ENCODE results near the gene SYNDIG1. TPM values are rescaled to one million over a fixed set of nuclear protein-coding genes. Genes with fewer than 3 reads are reported as not detected.

The SYNDIG1 gene
- total and polyA plus RNA-seq, 3 experiments from 2014 or later = not detected

DNA sequence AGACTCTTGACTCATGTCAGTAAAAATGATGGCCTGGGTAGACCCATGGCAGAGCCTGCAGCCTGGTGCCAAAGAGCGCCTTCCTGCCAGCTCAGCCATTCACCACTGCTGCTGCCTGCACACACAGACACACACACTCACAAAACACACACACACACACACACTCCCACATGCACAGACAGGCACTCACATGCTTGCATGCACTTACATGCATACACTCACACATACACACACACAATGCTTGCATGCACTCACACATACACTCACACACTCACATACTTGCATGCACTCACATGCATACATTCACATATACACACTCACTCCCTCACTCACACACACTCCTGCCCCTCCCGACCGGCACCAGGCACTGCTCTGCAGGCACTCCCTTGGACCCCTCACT, 18.0 kb upstream of the SYNDIG1 start:
- CTCF ChIA-PET = no interaction called here

DNA sequence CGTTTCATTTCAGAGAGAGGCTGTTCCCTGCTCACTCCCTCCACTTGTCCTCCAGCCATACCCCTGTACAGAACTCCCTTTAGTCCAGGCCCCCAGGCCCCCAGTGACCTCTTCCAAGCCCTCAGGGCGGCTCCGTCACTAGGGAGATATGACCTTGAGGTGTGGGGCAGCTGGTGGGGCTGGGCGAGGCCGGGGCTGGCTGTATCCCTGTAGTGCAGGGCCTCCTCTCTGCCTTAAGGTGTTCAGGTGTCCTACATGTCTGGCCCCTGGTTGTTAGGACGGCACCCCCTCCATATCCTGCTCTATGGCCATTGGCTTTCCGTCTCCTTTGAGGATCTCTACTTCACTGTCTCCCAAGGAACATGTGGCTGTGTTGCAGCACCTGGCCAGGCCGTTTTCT, 17.4 kb upstream of the SYNDIG1 start:
- H3K9me3 ChIP-seq (ENCODE audit: low read length) = no peaks in the 10 kb centered on the region
- no peaks in the 10 kb centered on the region for H3K4me1 ChIP-seq (ENCODE audit: insufficient read depth, low read length)
- H3K4me3 Mint-ChIP-seq = no peak overlapping the region
- peaks cover 4 to 16% of the 10 kb centered on the region in 2 donors for H3K27me3 Mint-ChIP-seq
- H3K27me3 ChIP-seq (ENCODE audit: insufficient read depth, low read length, poor library complexity, severe bottlenecking) = no peaks in the 10 kb centered on the region
- no peaks in the 10 kb centered on the region for H3K4me1 Mint-ChIP-seq
- no peak overlapping the region for H3K4me3 ChIP-seq (ENCODE audit: low read length)
- no peaks in the 10 kb centered on the region for H3K36me3 Mint-ChIP-seq
- H3K36me3 ChIP-seq (ENCODE audit: insufficient read depth, low read length) = no peaks in the 10 kb centered on the region
- H3K9me3 Mint-ChIP-seq = no peaks in the 10 kb centered on the region
- ChIA-PET POLR2A (no interaction called here), CTCF (no interaction called here)
- DNase-seq = no peak
- no peak overlapping the region for H3K27ac Mint-ChIP-seq
- no peak overlapping the region for H3K27ac ChIP-seq (ENCODE audit: low read depth, low read length)

More for the DNA sequence above, 18.0 kb upstream of the SYNDIG1 start:
- H3K9me3 Mint-ChIP-seq = no peaks in the 10 kb centered on the region
- H3K4me3 Mint-ChIP-seq = no peak overlapping the region
- H3K9me3 ChIP-seq (ENCODE audit: low read length) = no peaks in the 10 kb centered on the region
- POLR2A ChIA-PET = no interaction called here
- no peak overlapping the region for H3K27ac Mint-ChIP-seq
- no peak for DNase-seq
- no peaks in the 10 kb centered on the region for H3K4me1 Mint-ChIP-seq
- peaks cover 3 to 14% of the 10 kb centered on the region in 2 donors for H3K27me3 Mint-ChIP-seq
- H3K27me3 ChIP-seq (ENCODE audit: insufficient read depth, low read length, poor library complexity, severe bottlenecking) = no peaks in the 10 kb centered on the region
- no peaks in the 10 kb centered on the region for H3K36me3 Mint-ChIP-seq
- H3K27ac ChIP-seq (ENCODE audit: low read depth, low read length) = no peak overlapping the region
- H3K4me1 ChIP-seq (ENCODE audit: insufficient read depth, low read length) = no peaks in the 10 kb centered on the region
- no peaks in the 10 kb centered on the region for H3K36me3 ChIP-seq (ENCODE audit: insufficient read depth, low read length)
- H3K4me3 ChIP-seq (ENCODE audit: low read length) = no peak overlapping the region

DNA sequence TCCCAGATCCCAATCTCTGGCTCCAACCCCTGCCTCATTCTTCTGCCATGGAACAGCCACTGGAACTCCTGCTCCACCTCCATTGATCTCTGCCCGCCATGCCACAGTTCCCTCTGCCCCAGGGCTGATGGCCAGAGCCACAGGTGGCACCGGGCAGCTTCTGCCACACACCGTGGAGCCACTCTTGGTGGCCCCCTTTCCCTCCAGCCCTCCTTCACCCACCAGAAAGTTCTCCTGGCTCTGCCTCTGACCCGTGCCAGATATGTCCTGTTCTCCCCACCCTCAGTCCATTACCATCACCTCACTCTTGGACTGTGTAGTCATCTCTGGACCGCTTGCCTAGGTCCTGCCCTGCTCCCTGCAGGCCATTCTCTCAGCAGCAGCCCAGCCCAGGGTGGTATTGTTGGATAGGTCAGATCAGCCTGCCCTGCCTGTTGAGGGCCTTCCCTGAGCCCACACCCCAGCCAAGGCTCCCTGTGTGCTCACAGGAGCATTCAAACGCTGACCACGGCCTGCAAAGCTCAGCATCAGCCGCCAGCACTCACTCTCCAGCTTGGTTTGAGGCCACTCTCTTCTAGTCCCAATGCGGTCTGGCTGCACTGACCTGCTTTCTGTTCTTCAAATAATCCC, 16.8 kb upstream of the SYNDIG1 start:
- ChIA-PET CTCF (no interaction called here), POLR2A (no interaction called here)
- no peaks in the 10 kb centered on the region for H3K9me3 ChIP-seq (ENCODE audit: low read length)
- no peaks in the 10 kb centered on the region for H3K4me1 Mint-ChIP-seq
- no peaks in the 10 kb centered on the region for H3K27me3 ChIP-seq (ENCODE audit: insufficient read depth, low read length, poor library complexity, severe bottlenecking)
- H3K9me3 Mint-ChIP-seq = no peaks in the 10 kb centered on the region
- H3K27ac ChIP-seq (ENCODE audit: low read depth, low read length) = no peak overlapping the region
- H3K27me3 Mint-ChIP-seq = peaks cover 9 to 20% of the 10 kb centered on the region in 2 donors
- no peak overlapping the region for H3K27ac Mint-ChIP-seq
- H3K36me3 Mint-ChIP-seq = no peaks in the 10 kb centered on the region
- no peaks in the 10 kb centered on the region for H3K36me3 ChIP-seq (ENCODE audit: insufficient read depth, low read length)
- H3K4me3 ChIP-seq (ENCODE audit: low read length) = no peak overlapping the region
- no peak for DNase-seq
- no peak overlapping the region for H3K4me3 Mint-ChIP-seq
- no peaks in the 10 kb centered on the region for H3K4me1 ChIP-seq (ENCODE audit: insufficient read depth, low read length)

DNA sequence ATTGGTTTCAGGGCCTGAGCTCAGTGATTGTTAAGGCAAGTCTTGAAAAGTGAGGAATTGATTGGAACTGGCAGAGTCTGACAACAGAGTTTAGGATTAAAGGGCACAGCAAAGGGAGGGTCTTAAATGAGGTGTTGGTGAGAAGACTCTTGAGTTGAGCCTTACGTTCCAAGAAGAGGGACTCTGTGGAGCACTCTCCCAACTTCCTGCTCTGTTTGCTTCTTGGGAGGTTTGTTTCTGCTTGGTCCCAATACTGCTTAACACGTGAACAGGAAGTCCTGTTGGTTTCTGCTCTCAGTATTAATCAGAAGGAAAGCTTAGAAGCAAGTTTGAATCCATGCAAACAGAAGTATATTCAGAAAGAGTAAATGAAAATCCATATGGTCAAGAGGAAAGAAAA, 15.6 kb upstream of the SYNDIG1 start:
- Histone ChIP-seq H3K27me3 (ENCODE audit: insufficient read depth, low read length, poor library complexity, severe bottlenecking) (no peaks in the 10 kb centered on the region), H3K4me1 (ENCODE audit: insufficient read depth, low read length) (no peaks in the 10 kb centered on the region), H3K27ac (ENCODE audit: low read depth, low read length) (no peak overlapping the region), H3K4me3 (ENCODE audit: low read length) (no peak overlapping the region), H3K9me3 (ENCODE audit: low read length) (no peaks in the 10 kb centered on the region), H3K36me3 (ENCODE audit: insufficient read depth, low read length) (no peaks in the 10 kb centered on the region)
- ChIA-PET CTCF (no interaction called here), POLR2A (no interaction called here)
- Mint-ChIP-seq H3K9me3 (no peaks in the 10 kb centered on the region), H3K27ac (no peak overlapping the region), H3K36me3 (no peaks in the 10 kb centered on the region), H3K4me3 (no peak overlapping the region), H3K27me3 (peaks cover 9 to 20% of the 10 kb centered on the region in 2 donors), H3K4me1 (no peaks in the 10 kb centered on the region)
- no peak for DNase-seq

DNA sequence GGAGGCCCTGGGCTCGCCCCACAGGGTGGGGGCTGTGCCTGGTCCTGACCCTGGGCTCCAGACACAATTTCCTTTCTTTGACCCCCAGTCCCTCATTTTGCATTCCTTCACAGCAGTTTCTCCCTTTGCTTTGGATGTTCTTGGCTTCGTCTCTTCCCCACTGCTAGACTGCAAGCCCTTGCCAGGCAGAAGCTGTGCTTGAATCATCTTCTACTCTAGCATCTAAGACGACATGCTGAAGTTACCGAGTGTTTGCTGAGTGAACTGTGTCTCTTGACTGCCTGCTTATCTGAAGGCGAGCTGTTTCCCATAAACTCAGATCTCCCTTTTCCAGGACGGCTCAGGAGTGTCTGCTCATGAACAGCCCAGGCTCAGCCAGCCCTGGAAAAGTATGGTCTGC, 14.3 kb upstream of the SYNDIG1 start:
- H3K4me1 ChIP-seq (ENCODE audit: insufficient read depth, low read length) = no peaks in the 10 kb centered on the region
- H3K4me3 ChIP-seq (ENCODE audit: low read length) = no peak overlapping the region
- POLR2A ChIA-PET = no interaction called here
- no peaks in the 10 kb centered on the region for H3K36me3 ChIP-seq (ENCODE audit: insufficient read depth, low read length)
- CTCF ChIA-PET = no interaction called here
- Mint-ChIP-seq H3K27ac (no peak overlapping the region), H3K27me3 (peaks cover 9 to 20% of the 10 kb centered on the region in 2 donors), H3K4me3 (no peak overlapping the region), H3K36me3 (no peaks in the 10 kb centered on the region), H3K9me3 (no peaks in the 10 kb centered on the region), H3K4me1 (no peaks in the 10 kb centered on the region)
- no peak for DNase-seq
- no peak overlapping the region for H3K27ac ChIP-seq (ENCODE audit: low read depth, low read length)
- H3K9me3 ChIP-seq (ENCODE audit: low read length) = no peaks in the 10 kb centered on the region
- no peaks in the 10 kb centered on the region for H3K27me3 ChIP-seq (ENCODE audit: insufficient read depth, low read length, poor library complexity, severe bottlenecking)

DNA sequence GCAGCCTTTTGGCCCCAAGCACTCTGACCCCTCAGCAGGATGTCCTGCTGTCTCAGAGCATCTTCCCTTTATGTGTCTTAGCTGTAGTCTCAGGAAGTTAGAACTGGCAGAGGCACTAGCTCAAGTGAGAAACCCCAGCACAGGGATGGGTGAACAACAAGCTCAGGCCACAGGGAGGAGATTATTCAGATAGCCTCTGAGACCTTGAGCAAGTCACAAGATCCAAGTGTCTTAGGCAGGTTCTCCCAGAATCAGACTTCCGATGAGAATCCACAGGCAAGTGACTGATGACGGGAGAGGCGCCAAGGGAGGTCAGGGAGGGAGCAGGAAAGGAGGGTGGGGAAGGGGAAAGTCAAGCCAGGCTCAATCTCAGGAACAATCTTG, 13.0 kb upstream of the SYNDIG1 start:
- Mint-ChIP-seq H3K27ac (no peak overlapping the region), H3K4me3 (no peak overlapping the region), H3K27me3 (peaks cover 9 to 20% of the 10 kb centered on the region in 2 donors), H3K36me3 (no peaks in the 10 kb centered on the region), H3K4me1 (no peaks in the 10 kb centered on the region), H3K9me3 (no peaks in the 10 kb centered on the region)
- Histone ChIP-seq H3K36me3 (ENCODE audit: insufficient read depth, low read length) (no peaks in the 10 kb centered on the region), H3K27ac (ENCODE audit: low read depth, low read length) (no peak overlapping the region), H3K27me3 (ENCODE audit: insufficient read depth, low read length, poor library complexity, severe bottlenecking) (no peaks in the 10 kb centered on the region), H3K9me3 (ENCODE audit: low read length) (no peaks in the 10 kb centered on the region), H3K4me1 (ENCODE audit: insufficient read depth, low read length) (no peaks in the 10 kb centered on the region), H3K4me3 (ENCODE audit: low read length) (no peak overlapping the region)
- ChIA-PET CTCF (no interaction called here), POLR2A (no interaction called here)
- no peak for DNase-seq

DNA sequence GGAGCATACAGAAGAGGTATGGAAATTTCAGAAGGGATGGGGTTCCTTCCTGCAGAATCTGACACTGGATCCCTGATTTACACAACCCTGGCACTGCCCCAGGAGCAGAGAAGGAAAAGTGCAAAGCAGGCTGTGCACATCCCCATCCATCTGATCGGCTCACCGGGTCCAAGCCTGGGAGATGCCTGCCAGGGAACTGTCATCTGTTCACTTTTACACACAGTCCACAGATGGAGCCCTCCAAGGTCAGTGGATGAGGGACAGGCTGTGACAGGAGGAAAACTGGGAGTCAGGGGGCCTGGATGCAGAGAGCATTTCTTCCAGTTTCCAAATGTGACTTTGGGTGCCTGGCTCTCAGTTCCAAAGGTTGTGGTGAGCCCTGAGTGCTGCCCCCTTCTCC, 11.0 kb upstream of the SYNDIG1 start:
- Histone ChIP-seq H3K9me3 (ENCODE audit: low read length) (no peaks in the 10 kb centered on the region), H3K4me3 (ENCODE audit: low read length) (no peak overlapping the region), H3K27ac (ENCODE audit: low read depth, low read length) (no peak overlapping the region), H3K36me3 (ENCODE audit: insufficient read depth, low read length) (no peaks in the 10 kb centered on the region), H3K4me1 (ENCODE audit: insufficient read depth, low read length) (no peaks in the 10 kb centered on the region), H3K27me3 (ENCODE audit: insufficient read depth, low read length, poor library complexity, severe bottlenecking) (no peaks in the 10 kb centered on the region)
- Mint-ChIP-seq H3K4me3 (no peak overlapping the region), H3K36me3 (no peaks in the 10 kb centered on the region), H3K4me1 (no peaks in the 10 kb centered on the region), H3K9me3 (no peaks in the 10 kb centered on the region), H3K27me3 (peaks cover 10 to 23% of the 10 kb centered on the region in 2 donors), H3K27ac (no peak overlapping the region)
- ChIA-PET POLR2A (no interaction called here), CTCF (no interaction called here)
- DNase-seq = no peak

DNA sequence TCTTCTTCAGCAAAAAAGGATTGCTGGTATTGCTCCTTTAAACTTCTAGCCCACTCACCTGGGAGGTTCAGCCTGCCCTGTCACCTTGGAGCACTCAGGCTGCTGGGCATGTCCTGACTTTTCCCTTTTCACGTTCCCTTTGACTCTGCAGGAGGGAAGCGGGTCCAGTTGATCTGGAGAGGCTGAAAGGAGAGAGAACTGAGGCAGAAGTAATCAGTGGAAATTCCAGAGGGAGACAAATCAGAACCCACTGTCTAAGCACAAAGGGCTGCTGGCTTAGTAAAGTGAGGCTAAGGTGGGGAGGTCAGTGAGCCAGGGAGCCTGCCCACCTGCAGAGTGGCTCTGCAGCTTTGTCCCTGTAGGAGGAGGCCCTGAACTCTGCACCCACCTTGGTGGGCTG, 9.7 kb upstream of the SYNDIG1 start:
- DNase-seq = no peak
- Mint-ChIP-seq H3K27ac (no peak overlapping the region), H3K4me1 (no peaks in the 10 kb centered on the region), H3K36me3 (no peaks in the 10 kb centered on the region), H3K9me3 (no peaks in the 10 kb centered on the region), H3K27me3 (peaks cover 16 to 28% of the 10 kb centered on the region in 2 donors), H3K4me3 (no peak overlapping the region)
- Histone ChIP-seq H3K4me1 (ENCODE audit: insufficient read depth, low read length) (no peaks in the 10 kb centered on the region), H3K9me3 (ENCODE audit: low read length) (no peaks in the 10 kb centered on the region), H3K4me3 (ENCODE audit: low read length) (no peak overlapping the region), H3K27ac (ENCODE audit: low read depth, low read length) (no peak overlapping the region), H3K27me3 (ENCODE audit: insufficient read depth, low read length, poor library complexity, severe bottlenecking) (no peaks in the 10 kb centered on the region), H3K36me3 (ENCODE audit: insufficient read depth, low read length) (no peaks in the 10 kb centered on the region)
- ChIA-PET POLR2A (no interaction called here), CTCF (no interaction called here)

DNA sequence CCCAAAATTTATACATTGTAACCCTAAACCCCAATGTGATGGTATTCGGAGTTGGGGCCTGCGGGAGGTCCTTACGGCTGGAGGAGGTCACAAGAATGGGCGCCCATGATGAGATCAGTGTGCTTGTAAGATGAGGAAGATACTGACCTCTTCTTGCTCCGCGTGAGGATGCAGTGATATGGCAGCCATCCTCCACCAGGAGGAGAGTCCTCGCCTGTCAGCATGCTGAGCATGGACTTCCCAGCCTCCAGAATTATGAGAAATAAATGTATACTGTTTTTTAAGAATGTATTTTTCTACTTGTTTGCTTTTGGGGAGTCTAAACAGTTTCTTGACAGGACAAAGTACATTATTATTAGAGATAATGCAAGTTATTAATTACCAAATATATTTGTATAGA, 8.7 kb upstream of the SYNDIG1 start:
- Histone ChIP-seq H3K27ac (ENCODE audit: low read depth, low read length) (no peak overlapping the region), H3K4me1 (ENCODE audit: insufficient read depth, low read length) (no peaks in the 10 kb centered on the region), H3K36me3 (ENCODE audit: insufficient read depth, low read length) (no peaks in the 10 kb centered on the region), H3K27me3 (ENCODE audit: insufficient read depth, low read length, poor library complexity, severe bottlenecking) (no peaks in the 10 kb centered on the region), H3K4me3 (ENCODE audit: low read length) (no peak overlapping the region), H3K9me3 (ENCODE audit: low read length) (no peaks in the 10 kb centered on the region)
- H3K9me3 Mint-ChIP-seq = no peaks in the 10 kb centered on the region
- DNase-seq = no peak
- POLR2A ChIA-PET = no interaction called here
- CTCF ChIA-PET = no interaction called here
- H3K27me3 Mint-ChIP-seq = peaks cover 21 to 24% of the 10 kb centered on the region in 2 donors
- no peak overlapping the region for H3K4me3 Mint-ChIP-seq
- H3K36me3 Mint-ChIP-seq = no peaks in the 10 kb centered on the region
- no peak overlapping the region for H3K27ac Mint-ChIP-seq
- no peaks in the 10 kb centered on the region for H3K4me1 Mint-ChIP-seq
